Iris pigment epithelial cell (primary cell): ENCODE data around the gene TMEM123.
A peak's percentile ranks its signal among the peaks of the same experiment; 100 is the strongest.

Source experiments
- DNase-seq: peaks from one replicate; pipeline ENCODE4 v3.0.0-alpha.2; 2011; ENCODE audit warnings: low read depth

TMEM123 gene

DNA sequence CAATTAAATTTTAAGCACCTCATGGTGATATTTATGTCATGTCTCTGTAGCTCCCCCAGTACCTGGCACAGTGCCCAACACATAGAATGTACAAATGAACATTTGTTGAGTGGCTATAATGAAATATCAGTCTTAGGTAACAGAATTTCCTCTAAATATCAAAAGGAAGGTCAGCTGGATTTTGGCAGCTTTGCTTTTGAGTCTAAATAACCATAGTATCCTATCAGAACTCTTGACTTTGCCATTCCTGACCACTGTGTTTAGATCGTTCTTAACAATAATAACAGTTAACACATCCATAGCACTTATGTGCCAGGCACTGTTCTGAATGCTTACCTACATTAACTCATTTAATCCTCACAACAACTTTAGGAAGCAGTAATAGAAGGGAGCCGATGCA is 26.6 kb downstream of the TMEM123 start:
- DNase-seq = no peak

DNA sequence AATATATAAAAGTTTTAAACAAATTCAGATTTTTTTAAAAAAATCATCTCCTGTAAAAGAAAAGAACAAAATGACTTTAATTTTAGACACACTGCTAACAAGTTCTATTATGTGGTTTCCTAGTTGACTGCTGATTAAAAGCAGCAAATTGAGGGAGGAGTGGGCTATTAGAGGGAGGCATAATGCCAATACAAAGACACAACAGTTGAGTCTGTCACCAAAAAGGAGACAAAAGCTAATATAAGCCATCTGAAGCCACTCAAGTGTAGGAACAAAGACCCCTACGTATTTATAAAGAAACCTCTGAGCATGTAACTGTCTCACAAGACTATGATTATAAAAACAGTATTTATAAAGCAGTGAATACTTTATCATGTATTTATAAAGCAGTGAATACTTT is 28.6 kb downstream of the TMEM123 start:
- no peak for DNase-seq

DNA sequence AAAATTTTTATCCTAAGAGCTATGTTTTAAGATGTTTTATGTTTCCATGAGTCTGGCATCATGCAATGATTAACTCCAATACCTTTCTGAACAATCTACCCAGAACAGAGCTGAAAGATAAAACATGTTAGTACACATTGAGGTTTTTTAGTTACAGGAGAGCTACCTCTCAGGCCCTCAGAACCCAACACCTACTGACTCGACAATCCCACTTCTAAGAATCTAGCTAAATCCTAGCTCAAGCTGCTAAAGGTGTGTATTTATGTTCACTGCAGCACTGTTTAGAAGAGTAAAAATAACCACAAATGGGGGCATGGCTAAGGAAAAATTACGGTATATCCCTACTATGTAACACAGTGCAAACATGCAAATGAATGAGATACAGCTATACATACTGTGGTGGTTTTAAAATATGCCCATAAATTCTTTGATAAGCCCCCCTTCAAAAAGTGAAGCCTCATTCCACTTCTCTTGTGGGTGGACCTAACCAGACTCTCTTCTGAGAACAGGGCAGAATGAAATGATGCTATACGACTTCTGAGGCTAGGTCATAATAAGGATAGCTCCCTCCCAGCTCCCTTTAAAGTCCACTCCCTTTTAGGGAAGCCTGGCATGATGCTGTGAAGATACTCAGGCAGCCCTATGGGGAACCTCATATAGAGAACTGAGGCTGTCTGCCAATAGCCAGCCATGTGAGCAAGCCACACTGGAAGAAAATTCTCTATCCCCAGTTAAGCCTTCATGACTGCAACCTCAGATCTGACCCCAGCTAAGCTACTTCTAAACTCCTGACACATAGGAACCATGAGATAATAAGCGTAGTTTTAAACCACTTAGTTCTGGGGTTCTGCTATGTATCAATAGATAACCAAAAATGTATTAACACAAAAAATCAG is 29.5 kb downstream of the TMEM123 start:
- peak; percentile 25 for DNase-seq

DNA sequence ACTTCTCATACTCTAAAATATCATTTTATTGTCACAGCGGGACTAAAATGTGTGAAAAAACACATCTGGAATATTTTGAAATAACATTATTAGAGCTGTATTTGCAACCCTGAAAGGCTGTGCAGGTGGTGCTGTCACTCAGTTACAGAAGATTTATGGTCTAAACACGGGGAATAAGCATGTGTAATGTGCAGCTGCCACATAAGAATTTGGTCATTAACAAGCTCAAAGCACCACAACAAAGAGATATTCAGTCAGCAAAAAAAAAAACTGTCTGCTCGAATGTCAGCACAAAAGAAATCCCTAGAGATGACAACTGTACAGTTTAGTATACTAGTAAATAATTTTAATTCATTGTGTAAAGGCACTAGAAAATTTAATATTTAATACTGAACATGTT is 31.3 kb downstream of the TMEM123 start:
- DNase-seq = no peak

DNA sequence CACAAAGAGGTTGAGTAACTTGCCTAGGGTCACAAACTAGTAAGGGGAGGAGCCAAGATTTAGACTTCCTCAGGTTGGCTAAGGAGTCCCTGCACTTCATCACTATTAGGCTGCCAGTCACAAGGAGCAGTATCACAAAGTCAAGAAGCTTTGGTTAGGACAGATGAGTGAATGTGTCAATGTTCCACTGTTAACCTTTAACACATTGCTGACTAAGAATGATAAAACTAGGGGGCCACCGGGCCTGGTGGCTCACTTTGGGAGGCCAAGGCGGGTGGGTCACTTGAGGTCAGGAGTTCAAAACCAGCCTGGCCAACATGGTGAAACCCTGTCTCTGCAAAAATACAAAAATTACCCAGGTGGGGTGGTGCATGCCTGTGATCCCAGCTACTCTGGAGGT is 32.0 kb downstream of the TMEM123 start:
- DNase-seq = no peak

DNA sequence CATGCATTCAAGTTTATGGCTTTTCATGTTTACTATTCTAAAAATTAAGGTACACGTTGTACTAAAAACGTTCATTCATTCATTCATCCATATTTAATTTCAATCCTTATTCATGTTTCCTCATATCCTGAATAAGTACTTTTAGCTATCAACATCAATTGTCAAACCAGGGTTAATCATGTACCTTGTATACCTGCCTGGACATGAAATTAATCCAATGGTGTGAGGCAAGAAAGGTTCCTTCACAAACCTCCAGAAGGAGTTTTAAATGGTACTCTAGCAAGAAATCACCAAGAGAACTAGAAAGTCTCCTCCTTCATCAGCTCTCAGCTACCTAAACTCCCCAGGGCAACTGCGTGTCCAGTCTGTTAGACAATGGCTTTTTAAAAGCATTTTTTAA is 33.4 kb downstream of the TMEM123 start:
- no peak for DNase-seq

DNA sequence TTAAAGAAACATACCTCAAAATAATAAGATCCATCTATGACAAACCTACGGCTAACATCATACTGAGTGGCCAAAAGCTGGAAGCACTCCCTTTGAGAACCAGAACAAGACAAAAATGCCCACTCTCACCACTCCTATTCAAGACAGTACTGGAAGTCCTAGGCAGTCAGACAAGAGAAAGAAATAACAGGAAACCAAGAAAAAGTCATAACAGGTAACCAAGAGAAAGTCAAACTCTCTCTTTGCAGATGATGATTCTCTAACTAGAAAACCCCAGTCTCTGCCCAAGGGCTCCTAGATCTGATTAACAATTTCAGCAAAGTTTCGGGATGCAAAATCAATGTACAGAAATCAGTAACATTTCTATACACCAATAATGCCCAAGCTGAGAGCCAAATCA is 35.6 kb downstream of the TMEM123 start:
- DNase-seq = no peak

DNA sequence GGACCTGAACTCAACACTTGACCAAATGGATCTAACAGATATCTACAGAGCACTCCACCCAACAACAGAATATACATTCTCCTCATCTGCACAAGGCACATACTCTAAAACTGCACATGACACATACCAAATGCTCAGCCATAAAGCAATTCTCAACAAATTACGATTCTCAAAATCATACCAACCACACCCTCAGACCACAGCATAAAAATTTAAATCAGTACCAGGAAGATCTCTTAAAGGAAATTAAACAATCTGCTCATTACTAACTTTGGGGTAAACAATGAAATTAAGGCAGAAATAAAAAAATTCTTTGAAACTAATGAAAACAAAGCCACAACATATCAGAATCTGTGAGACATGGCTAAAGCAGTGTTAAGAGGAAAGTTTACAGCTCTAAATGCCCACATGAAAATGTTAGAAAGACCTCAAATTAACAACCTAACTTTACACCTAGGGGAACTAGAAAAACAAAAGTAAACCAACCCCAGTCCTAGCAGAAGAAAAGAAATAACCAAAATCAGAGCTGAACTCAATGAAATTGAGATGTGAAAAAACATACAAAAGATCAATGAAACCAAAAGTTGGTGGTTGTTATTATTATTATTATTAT is 37.2 kb downstream of the TMEM123 start:
- DNase-seq = no peak

DNA sequence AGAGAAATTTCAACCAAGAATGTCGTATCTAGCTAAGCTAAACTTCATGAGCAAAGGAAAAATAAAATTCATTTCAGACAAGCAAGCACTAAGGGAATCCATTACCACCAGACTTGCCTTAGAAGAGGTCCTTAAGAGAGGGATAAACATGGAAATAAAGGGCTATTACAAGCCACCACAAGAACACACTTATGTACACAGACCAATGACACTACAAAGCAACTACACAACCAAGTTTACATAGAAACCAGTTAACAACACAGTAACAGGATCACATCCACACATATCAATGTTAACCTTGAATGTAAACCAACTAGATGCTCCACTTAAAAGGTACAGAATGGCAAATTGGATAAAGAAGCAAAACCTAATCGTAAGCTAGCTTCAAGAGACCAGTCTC is 38.0 kb downstream of the TMEM123 start:
- no peak for DNase-seq

DNA sequence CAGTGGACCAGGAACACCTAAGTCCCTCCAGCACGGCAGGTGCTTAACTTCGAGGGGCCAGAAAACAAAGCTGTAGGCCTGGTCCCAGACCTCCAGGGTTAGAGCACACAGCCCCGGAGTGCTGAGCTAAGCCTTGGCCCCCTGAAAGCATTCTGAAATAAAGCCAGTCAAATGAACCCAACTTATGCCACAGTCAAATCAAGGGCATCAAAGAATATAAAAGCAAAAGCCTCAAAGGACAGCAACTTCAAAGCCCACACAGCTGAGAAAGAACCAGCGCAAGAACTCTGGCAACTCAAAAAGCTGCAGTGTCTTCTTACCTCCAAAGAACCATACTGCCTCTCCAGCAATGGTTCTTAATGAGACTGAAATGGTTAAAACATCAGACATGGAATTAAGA is 39.1 kb downstream of the TMEM123 start:
- DNase-seq = no peak

DNA sequence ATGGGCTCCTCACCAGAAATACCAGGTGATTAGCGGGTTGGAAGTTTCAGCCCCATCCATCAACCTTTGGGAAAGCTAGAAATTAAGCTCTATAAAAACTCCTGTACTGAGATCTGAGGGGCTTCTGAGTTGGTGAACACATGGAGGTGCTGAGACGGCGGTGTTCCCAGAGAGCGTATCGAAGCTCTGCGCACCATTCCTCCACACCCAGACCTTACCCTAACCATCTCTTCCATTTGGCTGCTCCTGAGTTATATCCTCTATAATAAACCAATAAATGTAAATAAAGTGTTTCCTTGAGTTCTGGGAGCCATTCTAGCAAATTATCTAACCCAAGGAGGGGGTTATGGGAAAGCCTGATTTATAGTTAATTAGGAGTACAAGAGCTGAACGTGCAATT is 41.4 kb downstream of the TMEM123 start:
- DNase-seq = no peak

DNA sequence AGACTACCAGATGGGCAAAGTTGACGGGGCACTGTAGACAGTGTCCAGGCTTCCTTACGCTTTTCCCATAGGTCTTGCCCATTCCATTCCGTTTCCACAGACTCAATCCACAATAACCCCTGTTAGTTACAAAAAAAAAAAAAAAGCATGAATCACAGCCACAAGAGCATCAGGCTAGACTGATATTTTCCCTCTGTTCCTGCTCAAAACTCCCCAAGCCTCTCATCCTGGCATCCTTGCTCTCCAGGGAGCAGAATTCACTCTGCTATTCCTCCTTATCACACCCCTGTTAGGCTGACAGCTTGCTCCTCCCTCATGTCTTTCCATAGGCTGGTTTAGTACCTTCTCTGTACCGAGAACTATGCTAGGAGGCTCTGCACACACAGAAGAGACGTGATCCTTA is 42.2 kb downstream of the TMEM123 start:
- DNase-seq = peak; percentile 16

DNA sequence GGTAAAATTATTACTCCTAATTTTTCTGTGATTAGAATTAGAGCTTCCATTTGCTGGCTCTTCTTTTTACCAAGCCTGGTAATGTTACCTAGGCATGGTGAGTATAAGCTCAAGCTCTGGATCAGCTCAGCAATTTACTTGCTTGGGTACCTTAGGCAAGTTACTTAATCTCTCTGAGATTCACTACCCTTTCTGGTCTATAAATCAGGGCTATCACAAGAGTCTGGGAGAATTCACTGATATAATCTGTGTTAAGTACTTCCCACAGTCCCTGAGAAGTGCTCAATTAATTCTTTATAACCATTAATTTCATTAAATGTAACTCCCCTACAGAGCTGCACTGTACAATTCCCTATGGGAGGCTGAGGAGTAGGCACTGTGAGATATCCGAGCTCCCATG is 44.2 kb downstream of the TMEM123 start:
- DNase-seq = no peak

DNA sequence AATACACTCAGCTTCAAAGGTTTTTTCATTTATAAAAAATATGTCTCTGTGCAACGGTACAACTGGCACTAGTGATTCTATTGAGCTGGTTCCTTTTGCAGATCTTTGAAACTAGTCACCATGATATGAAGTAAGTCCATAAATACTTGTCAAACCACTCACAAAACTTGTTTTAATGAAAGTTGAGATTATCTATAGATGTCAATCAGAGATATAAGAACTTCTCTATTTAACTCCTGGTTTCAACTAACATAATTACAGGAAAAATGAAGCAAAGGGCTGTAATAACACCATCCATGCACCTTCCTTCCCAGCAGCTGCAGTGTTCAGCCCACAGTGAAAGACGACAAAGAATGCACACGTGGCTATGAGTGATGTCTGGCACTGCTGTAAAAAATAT is 44.7 kb downstream of the TMEM123 start:
- DNase-seq = no peak

DNA sequence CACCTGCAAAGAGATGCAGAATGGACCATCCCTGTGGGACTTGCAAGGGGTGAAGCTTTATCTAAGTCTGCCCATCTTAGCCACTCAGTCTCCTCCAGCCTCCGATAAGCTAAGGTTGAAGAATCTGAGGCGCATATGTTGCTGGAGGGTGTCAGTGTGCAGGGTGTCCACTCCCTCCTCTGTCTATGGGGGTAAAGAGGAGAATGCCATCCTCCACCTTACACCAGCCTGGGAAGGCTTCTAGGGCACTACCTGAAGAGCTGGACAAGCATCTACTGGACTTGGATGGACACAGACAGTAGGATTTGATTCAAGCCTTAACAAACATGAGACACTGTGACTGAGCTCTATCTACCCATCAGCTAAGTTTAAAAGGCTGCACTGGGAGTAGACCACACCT is 46.5 kb downstream of the TMEM123 start:
- no peak for DNase-seq

DNA sequence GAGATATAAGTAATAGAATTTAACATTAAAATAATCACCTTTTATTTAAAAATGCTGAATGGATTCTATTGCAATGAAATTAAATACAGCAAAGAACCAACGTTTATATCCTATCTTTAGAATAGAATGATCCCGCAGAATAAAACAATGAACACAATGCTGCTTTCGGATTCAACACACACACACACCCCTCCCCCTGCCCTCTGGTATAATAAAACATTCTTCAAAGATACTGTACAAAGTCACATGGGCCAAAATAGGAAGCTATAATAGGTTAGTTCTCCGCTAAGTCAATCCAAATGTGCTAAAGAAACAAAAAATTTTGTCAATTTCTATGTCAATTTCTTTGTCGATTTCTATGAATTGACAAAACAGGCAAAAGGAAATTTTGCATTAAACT is 47.1 kb downstream of the TMEM123 start:
- no peak for DNase-seq

DNA sequence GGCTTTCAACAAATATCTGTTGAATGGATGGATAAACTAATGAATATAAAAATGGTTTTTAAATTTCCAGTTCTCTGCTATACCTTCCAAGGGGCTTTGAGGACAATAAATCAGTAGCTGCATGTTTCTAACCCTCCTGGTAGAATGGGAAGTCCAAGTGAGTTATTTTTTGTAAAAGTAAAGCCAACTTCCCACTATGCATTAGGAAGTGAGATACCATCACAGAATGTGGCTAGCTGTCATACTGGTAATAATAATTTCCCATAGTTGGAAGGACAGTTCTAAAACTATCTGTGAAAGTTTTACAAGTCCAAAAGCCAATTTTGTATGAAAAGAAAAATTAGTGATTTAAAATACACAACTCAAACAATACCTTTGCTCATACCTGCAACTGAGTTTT is 50.0 kb downstream of the TMEM123 start:
- no peak for DNase-seq

DNA sequence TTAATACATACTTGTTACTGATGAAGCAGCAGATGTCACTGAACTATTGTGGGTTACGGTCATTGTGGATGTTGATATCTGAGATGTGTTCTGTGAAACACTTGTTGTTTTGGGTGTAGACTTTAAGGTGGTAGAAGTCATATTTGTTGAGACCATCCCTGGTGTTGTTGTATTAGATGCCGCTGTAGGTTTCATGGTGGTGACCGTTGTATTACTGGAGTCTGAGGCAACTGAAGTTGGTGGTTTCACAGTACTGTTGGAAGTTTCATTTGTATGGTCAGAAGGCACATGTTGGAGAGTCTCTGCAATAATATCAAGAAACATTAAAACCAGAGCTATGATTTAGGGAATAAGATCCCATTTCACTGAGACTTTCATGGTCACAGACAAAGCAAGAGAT is 50.7 kb downstream of the TMEM123 start:
- DNase-seq = no peak

DNA sequence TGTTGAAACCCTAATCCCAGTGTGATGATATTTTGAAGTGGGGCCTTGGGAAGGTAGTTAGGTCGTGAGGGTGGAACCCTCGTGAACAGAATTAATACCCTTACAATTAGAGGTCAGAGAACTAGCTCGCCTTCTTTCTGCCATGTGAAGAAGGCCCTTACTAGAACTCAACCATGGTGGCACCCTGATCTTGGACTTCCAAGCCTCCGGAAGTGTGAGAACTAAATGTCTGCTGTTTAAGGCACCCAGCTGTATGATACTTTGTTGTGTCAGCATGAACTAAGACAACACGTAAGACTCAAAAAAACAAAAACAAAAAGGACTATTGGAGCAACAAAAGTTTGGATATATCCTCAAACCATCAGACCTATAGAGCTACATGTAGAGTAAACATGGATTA is 52.0 kb downstream of the TMEM123 start:
- no peak for DNase-seq

DNA sequence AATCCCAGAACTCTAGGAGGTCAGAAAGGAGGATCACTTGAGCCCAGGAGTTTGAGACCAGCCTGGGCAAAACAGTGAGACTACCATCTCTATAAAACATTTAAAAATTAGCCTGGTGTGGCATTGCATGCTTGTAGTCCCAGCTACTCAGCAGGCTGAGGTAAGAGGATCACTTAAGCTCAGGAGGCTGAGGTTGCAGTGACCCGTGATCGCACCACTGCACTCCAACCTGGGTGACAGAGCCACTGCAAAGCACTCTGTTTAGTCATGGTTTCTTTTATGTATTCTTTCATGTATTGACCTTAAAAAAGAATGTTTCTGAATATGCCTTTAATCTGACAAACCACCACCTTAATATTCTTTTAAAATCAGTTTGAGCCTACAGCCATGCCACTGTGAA is 53.4 kb downstream of the TMEM123 start:
- DNase-seq = no peak

DNA sequence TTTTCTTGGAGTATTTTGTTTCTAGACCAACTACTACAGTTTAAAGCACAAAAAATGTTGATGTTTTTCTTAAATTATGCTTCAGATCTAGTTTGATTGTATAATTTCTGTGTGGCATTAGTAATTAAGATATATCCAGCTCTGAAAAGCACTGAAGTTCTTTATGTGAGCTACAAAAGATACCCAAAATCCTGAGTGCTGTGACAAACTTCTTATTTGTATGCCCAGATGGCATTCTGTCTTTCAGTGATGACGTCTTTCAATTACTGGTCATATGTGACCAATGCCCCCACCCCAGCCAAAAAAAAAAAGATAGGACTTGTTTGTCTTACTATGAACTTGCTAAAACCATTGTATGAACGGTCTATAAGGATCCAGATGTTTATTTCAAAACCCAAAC is 54.3 kb downstream of the TMEM123 start:
- no peak for DNase-seq

DNA sequence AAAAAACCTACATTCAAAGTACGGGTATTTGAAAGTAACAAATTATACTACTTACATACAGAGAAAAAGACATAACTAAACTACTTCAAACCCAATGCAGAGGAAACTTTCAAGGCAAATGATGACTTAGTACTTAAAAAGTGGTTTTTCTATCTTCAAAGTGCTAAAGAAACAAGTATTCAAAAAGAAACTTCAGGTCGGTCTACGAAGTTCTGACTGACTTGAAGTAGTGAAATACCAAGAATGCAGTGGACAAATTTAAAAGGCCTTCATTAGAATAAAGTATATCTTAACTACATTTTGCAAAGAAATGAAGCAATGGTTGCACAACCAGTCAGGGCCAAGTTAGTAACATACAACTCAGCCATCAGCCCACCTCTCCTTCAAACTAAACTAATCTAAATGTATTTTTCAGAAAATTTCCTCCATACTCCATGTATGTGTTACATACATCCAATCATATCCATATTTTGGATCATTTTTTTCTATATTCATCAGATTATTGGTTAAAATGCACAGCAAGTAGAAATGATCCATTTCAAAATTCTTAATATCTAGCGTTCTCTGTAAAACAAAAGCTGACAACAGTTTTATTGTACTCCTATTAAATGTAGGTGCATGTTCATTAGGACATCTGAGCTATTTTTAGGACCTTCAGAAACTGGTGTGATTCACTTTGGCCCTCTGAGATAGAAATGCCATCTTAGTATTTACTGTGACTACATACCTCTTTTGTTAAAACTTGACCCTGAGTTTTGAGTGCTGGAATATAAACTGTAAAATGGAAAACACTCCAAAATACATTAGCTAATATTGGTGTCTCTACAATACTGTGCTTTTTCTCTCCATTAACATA is 55.6 kb downstream of the TMEM123 start:
- DNase-seq = peak; percentile 14
